Measurements from ENCODE around the gene TREH.

- TF ChIP-seq CTCF (IDR thresholded peaks at IDR 0.05): no peak
- no peak for TF ChIP-seq TCF7L2 (IDR thresholded peaks at IDR 0.05; ENCODE audit: low read depth, low read length)
Observed at GRCh38 chr11:118628861-118629549, 50.4 kb downstream of the TREH start.
